ENCODE results near the gene BABAM2. TPM values are rescaled to one million over a fixed set of nuclear protein-coding genes. Genes with fewer than 3 reads are reported as not detected.

Gene BABAM2
- total RNA-seq, 1 donor from 2014 or later: 43.5 TPM

DNA sequence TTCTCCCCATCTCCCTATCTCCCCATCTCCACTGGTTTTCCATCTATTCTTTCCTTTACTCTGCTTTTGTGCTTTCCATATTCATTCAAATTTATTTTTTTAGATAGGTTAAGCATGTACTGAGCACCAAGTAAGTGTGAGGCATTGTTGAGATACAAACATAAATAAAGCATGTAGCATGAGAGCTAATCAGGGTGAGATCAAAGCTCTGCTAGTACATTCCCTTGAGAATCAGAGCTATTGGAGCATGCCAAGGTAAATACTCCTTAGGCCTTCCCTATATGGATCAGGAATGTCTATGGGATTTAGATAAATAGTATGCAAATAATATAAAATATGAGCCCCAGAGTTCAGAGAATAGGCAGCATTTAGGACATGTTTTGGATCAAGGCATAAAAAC, 25.3 kb downstream of the BABAM2 start:
- no peak overlapping the region for H3K27ac Mint-ChIP-seq
- H3K4me1 Mint-ChIP-seq: peaks cover 35% of the 10 kb centered on the region
- no peak overlapping the region for H3K4me3 Mint-ChIP-seq
- no peaks in the 10 kb centered on the region for H3K27me3 Mint-ChIP-seq (ENCODE audit: low read depth)
- no peaks in the 10 kb centered on the region for H3K9me3 Mint-ChIP-seq
- no peaks in the 10 kb centered on the region for H3K36me3 Mint-ChIP-seq
- no peak for TF ChIP-seq CTCF (IDR thresholded peaks at IDR 0.05; ENCODE audit: unreplicated experiment)
- no peak for DNase-seq (ENCODE audit: low spot score in 2 of 2, unreplicated experiment in 2 of 2)

DNA sequence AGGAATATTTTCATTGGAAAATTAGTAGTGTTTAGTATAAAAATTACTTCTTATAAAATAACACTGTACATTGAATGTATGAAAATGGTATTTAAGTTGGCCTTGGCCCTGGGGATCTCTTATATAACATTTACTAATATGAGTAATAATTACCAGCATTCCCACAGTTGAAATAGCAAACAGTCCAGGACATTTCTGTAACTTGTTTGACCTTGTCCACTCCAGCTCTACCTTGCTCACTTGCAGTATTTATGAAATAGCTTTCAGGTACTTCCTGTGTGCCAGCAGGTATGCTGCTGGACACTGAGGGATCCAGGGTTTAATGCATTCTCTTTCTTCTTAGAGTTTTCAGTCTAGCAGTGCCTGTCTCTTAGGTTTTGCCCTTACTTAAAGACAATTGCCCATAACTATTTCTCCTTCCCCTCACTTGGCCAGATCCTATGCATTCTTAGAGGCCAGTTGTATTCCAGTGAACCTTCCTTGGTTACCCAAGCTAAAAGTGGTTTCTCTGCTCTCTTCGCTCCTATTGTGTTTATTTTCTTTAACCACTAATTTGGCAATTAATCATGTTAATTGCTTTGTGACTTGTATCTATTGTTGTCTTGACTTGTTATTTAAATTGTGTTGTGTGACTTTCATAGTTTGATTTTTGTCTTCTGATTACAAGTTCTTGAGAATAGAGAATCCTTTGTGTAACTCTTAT, 25.9 kb downstream of the BABAM2 start:
- H3K4me1 Mint-ChIP-seq: peaks cover 35% of the 10 kb centered on the region
- H3K27ac Mint-ChIP-seq: no peak overlapping the region
- no peaks in the 10 kb centered on the region for H3K9me3 Mint-ChIP-seq
- H3K4me3 Mint-ChIP-seq: no peak overlapping the region
- no peak for TF ChIP-seq CTCF (IDR thresholded peaks at IDR 0.05; ENCODE audit: unreplicated experiment)
- H3K36me3 Mint-ChIP-seq: no peaks in the 10 kb centered on the region
- H3K27me3 Mint-ChIP-seq (ENCODE audit: low read depth): no peaks in the 10 kb centered on the region
- no peak for DNase-seq (ENCODE audit: low spot score in 2 of 2, unreplicated experiment in 2 of 2)

GRCh38 chr2:27920148-27920885, 29.8 kb downstream of the BABAM2 start:
- no peak for DNase-seq (ENCODE audit: low spot score in 2 of 2, unreplicated experiment in 2 of 2)
- Mint-ChIP-seq H3K4me3 (no peak overlapping the region), H3K27ac (no peak overlapping the region), H3K36me3 (no peaks in the 10 kb centered on the region), H3K9me3 (no peaks in the 10 kb centered on the region), H3K4me1 (peaks cover 22% of the 10 kb centered on the region), H3K27me3 (ENCODE audit: low read depth) (no peaks in the 10 kb centered on the region)
- TF ChIP-seq CTCF (IDR thresholded peaks at IDR 0.05; ENCODE audit: unreplicated experiment): no peak

- H3K27me3 Mint-ChIP-seq (ENCODE audit: low read depth): no peaks in the 10 kb centered on the region
- no peak for DNase-seq (ENCODE audit: low spot score in 2 of 2, unreplicated experiment in 2 of 2)
- TF ChIP-seq CTCF (IDR thresholded peaks at IDR 0.05; ENCODE audit: unreplicated experiment): no peak
- H3K36me3 Mint-ChIP-seq: no peaks in the 10 kb centered on the region
- peaks cover 27% of the 10 kb centered on the region for H3K4me1 Mint-ChIP-seq
- no peaks in the 10 kb centered on the region for H3K9me3 Mint-ChIP-seq
- no peak overlapping the region for H3K27ac Mint-ChIP-seq
- no peak overlapping the region for H3K4me3 Mint-ChIP-seq
These were observed 30.9 kb downstream of the BABAM2 start for GRCh38 chr2:27921424-27921823.

DNA sequence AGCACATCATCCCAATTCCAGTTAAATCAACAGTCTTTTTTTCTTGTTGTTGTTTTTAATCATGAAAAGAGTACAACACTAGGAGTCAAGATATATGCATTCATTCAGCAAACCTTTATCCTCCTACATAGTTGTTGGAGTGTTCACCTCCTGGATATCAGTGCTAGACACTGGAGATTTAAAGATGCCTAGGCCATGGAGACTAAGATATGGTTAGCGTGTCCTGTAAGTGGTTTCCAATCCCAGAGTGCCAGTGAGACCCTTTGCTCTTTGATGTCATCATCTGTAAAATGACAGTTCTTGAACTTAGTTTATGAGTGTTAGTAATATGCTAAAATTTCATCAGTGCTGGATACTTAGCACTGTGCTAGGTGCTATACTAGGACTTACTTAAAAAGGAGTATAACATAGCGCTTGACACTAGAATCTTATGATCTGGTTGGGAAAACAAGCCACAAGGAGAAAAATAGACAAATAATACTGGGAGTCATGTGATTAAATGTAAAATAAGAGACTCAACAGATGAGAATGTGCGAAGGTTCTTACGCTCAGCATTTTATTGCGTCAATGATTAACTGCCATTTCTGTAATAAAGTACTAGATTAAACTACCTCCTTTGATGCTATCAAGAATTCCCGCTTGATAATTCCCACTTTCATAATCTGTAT, 31.5 kb downstream of the BABAM2 start:
- H3K27ac Mint-ChIP-seq: no peak overlapping the region
- no peaks in the 10 kb centered on the region for H3K9me3 Mint-ChIP-seq
- H3K4me1 Mint-ChIP-seq: peaks cover 30% of the 10 kb centered on the region
- no peaks in the 10 kb centered on the region for H3K27me3 Mint-ChIP-seq (ENCODE audit: low read depth)
- no peak for DNase-seq (ENCODE audit: low spot score in 2 of 2, unreplicated experiment in 2 of 2)
- no peak overlapping the region for H3K4me3 Mint-ChIP-seq
- TF ChIP-seq CTCF (IDR thresholded peaks at IDR 0.05; ENCODE audit: unreplicated experiment): no peak
- no peaks in the 10 kb centered on the region for H3K36me3 Mint-ChIP-seq

Measured in mesothelial cell of epicardium (in vitro differentiated cells).